Immature natural killer cell (primary cell): ENCODE results near the gene NINJ1. TPM values are rescaled to one million over a fixed set of nuclear protein-coding genes. Genes with fewer than 3 reads are reported as not detected.
"Not testable (repeated sequence)": the region's sequence is repeated elsewhere in the genome, so short reads cannot be mapped to it uniquely, and the experiment has no call there.

Experiments
- DNase-seq, 3 donors: peaks; one replicate each; pipeline ENCODE4 v3.0.0; 2022; ENCODE audit warnings: mixed read lengths in 1 of 3
- H3K27ac Mint-ChIP-seq, 6 donors: one replicate each; pipeline ENCODE4 v1.8.0; 2020; ENCODE audit warnings: mixed read lengths in 6 of 6, mild to moderate bottlenecking in 5 of 6, inconsistent platforms in 4 of 6, moderate library complexity in 3 of 6
- H3K27me3 Mint-ChIP-seq, 3 donors: one replicate each; pipeline ENCODE4 v1.8.0; 2020 to 2021; ENCODE audit warnings: low read depth in 3 of 3, mild to moderate bottlenecking in 3 of 3, mixed read lengths in 3 of 3, moderate library complexity in 3 of 3, inconsistent platforms in 1 of 3
- H3K36me3 Mint-ChIP-seq, 3 donors: one replicate each; pipeline ENCODE4 v1.8.0; 2020; ENCODE audit warnings: mixed read lengths in 3 of 3, inconsistent platforms in 2 of 3, mild to moderate bottlenecking in 2 of 3
- H3K4me1 Mint-ChIP-seq, 2 donors: one replicate each; pipeline ENCODE4 v1.8.0; 2020; ENCODE audit warnings: inconsistent platforms in 2 of 2, mild to moderate bottlenecking in 2 of 2, mixed read lengths in 2 of 2, moderate library complexity in 1 of 2
- H3K4me3 Mint-ChIP-seq, 5 donors: one replicate each; pipeline ENCODE4 v1.8.0; 2020; ENCODE audit warnings: mild to moderate bottlenecking in 5 of 5, mixed read lengths in 5 of 5, inconsistent platforms in 3 of 5, moderate library complexity in 3 of 5
- H3K9me3 Mint-ChIP-seq, 6 donors: one replicate each; pipeline ENCODE4 v1.8.0; 2020; ENCODE audit warnings: mild to moderate bottlenecking in 6 of 6, mixed read lengths in 6 of 6, inconsistent platforms in 4 of 6, moderate library complexity in 3 of 6
- polyA plus RNA-seq, 3 donors: library from polyadenylated mRNA; unstranded; fragments of 300-500 nt; fragmentation: Illumina TruSeq; gene quantifications; one replicate each; pipeline ENCODE4 v1.2.3, GENCODE V29; 2021

The NINJ1 gene
- polyA plus RNA-seq, 3 donors from 2014 or later = 51.3 to 91.0 (median 54.0) TPM

DNA sequence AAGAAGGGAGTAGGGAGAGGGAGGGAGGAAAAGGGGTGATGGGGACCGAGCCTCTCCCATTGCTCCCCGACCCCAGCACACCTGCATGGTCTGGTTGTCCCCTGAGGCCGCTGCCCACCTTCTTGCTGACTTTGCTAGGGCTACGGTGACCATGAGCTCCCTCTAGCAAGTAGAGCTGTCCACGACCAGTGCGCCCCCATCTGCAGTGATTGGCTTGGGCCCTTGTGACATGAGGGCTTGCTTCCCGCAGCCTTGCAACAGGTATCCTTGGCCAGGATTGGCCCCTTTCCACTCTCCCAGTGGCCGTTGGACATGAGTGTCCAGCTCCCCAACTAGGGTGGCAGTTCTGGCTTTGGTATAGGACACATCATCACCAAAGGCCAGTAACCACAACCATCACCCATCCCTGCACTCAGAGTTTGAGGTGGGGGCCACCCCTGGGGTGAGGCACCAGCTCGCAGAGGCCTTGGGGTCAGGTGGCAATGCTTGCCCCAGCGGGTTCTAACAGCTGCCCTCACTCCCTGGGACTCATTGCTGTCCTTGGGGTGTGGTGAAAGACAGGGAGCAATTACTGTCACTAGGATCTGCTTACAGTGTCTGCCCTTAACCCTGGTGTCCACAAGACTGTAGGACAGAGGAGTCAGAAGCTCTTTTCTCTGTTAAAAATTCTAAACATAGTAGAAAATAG lies 17.2 kb upstream of the NINJ1 start:
- no peaks in the 10 kb centered on the region for H3K9me3 Mint-ChIP-seq
- no peak overlapping the region for H3K27ac Mint-ChIP-seq
- no peak overlapping the region for H3K4me3 Mint-ChIP-seq
- H3K36me3 Mint-ChIP-seq = no peaks in the 10 kb centered on the region
- DNase-seq = no peak
- H3K27me3 Mint-ChIP-seq = peaks cover 0 to 4% (median 4%) of the 10 kb centered on the region in 3 donors
- H3K4me1 Mint-ChIP-seq = no peaks in the 10 kb centered on the region

DNA sequence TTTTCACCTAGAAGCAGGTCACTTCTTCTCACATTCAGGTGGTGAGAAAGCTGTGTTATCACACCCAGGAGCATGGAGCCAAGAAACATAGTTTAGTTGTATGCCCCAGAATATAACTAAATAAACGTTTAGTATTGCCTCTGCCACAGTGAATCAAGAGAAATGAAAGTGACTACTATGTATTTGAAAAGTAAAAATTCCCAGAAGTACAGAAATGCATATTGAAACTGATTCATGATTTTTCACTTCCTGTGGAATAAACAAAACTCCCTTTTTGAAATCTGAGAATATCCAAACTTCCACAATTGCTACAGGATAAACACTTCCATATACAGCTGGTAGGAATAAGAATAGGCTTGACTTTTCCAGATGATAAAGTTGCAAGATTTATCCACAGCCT lies 15.3 kb upstream of the NINJ1 start:
- Mint-ChIP-seq H3K4me1 (peaks cover 4 to 6% of the 10 kb centered on the region in 2 donors), H3K27ac (no peak overlapping the region), H3K4me3 (no peak overlapping the region), H3K36me3 (no peaks in the 10 kb centered on the region), H3K9me3 (no peaks in the 10 kb centered on the region), H3K27me3 (peaks cover under 1 to 4% (median 3%) of the 10 kb centered on the region in 3 donors)
- DNase-seq = no peak

DNA sequence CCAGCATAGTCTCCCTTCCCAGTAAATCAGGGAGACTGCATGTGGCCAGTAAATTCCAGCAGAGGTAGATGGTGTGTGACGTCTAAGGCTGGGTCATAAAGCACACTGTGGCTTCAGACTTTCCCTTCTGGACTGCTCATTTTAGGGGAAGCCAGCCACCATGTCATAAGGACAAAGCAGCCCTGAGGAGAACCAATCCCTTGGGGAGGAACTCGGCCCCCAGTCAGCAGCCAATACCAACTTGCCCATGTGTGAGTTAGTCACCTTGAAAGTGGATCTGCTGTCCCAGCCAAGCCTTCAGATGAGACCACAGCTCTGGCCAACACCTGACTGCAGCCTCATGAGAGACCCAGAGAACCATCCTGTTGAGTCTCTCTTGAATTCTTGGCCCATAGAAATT lies 14.7 kb upstream of the NINJ1 start:
- H3K36me3 Mint-ChIP-seq = no peaks in the 10 kb centered on the region
- H3K27ac Mint-ChIP-seq = no peak overlapping the region
- no peak for DNase-seq
- no peaks in the 10 kb centered on the region for H3K9me3 Mint-ChIP-seq
- peaks cover 10 to 12% of the 10 kb centered on the region in 2 donors for H3K4me1 Mint-ChIP-seq
- peaks cover 2 to 4% (median 3%) of the 10 kb centered on the region in 3 donors for H3K27me3 Mint-ChIP-seq
- no peak overlapping the region for H3K4me3 Mint-ChIP-seq

DNA sequence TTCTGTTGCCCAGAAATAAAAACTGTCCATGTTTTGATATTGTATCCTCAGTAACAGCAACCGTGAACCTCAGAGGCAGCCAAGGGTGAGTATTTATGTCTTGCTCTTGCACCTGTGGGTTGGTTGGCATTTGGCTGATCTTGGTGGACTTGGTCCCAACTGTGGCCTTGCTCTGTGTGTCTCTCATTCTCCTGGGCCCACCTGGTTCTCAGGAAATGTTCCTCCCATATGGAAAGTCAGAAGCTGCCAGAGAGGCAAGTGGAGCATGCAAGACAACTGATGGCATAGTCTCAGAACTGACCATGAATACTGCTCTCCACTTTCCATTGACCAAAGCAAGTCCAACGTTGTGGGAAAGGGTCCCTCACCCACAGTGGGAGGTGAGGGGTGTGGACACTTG lies 13.6 kb upstream of the NINJ1 start:
- Mint-ChIP-seq H3K27me3 (peaks cover 2 to 4% (median 3%) of the 10 kb centered on the region in 3 donors), H3K36me3 (no peaks in the 10 kb centered on the region), H3K4me3 (no peak overlapping the region), H3K9me3 (no peaks in the 10 kb centered on the region), H3K4me1 (peaks cover 16 to 19% of the 10 kb centered on the region in 2 donors), H3K27ac (no peak overlapping the region)
- no peak for DNase-seq

DNA sequence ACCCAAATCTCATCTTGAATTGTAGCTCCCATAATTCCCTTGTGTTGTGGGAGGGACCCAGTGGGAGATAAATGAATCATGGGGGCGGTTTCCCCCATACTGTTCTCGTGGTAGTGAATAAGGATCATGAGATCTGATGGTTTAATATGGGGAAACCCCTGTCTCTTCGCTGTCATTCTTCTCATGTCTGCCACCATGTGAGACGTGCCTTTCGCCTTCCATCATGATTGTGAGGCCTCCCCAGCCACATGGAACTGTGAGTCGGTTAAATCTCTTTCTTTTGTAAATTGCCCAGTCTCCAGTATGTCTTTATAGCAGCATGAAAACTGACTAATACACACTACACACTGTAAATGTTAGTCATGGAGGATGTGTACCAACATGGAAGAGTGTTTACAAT lies 12.6 kb upstream of the NINJ1 start:
- DNase-seq, H3K4me3 Mint-ChIP-seq, H3K9me3 Mint-ChIP-seq, H3K27me3 Mint-ChIP-seq, H3K36me3 Mint-ChIP-seq: not testable (repeated sequence)
- peak overlapping the region in 2 of 6 donors; percentile 5 to 65 for H3K27ac Mint-ChIP-seq
- H3K4me1 Mint-ChIP-seq = peaks cover 19% of the 10 kb centered on the region in 2 donors

DNA sequence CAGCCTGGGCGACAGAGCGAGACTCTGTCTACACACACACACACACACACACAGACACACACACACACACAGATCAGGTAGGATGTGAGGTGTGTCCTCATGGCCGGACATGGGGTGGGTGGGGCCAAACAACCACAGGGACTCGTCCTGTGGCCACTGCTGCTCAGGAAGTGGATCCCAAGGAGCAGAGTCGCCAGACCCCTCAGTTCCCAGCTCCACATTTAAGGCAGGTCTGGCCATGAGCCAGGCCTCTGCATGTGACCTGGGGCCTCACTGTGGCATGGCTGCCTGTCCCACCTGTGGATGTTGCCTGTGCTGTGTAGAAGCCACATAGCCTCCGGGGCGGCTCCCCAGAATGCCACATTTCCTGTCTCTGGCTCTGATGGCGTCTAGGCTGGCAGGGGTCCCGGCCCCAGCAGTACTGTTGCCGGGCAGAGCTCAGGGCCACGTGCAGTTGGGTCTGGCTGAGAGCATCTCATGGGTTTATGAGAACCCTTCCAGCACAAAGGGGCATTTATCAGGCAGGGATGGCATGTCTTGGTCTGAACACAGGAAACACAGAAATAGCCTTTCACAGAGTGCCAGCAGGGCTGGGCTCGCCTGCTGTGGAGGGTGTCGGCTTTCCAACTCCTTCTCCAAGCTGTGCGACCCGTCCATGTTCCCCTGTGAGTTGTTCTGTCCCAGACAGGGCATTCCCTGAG lies 9.9 kb upstream of the NINJ1 start:
- Mint-ChIP-seq H3K4me1 (peaks cover 19% of the 10 kb centered on the region in 2 donors), H3K36me3 (no peaks in the 10 kb centered on the region), H3K27me3 (peaks cover 2 to 5% (median 3%) of the 10 kb centered on the region in 3 donors), H3K27ac (peak overlapping the region; percentile 9 to 77 (median 65)), H3K9me3 (no peaks in the 10 kb centered on the region), H3K4me3 (peak overlapping the region; percentile 15 to 69 (median 54))
- DNase-seq = peak; percentile 32 to 45 (median 36)

DNA sequence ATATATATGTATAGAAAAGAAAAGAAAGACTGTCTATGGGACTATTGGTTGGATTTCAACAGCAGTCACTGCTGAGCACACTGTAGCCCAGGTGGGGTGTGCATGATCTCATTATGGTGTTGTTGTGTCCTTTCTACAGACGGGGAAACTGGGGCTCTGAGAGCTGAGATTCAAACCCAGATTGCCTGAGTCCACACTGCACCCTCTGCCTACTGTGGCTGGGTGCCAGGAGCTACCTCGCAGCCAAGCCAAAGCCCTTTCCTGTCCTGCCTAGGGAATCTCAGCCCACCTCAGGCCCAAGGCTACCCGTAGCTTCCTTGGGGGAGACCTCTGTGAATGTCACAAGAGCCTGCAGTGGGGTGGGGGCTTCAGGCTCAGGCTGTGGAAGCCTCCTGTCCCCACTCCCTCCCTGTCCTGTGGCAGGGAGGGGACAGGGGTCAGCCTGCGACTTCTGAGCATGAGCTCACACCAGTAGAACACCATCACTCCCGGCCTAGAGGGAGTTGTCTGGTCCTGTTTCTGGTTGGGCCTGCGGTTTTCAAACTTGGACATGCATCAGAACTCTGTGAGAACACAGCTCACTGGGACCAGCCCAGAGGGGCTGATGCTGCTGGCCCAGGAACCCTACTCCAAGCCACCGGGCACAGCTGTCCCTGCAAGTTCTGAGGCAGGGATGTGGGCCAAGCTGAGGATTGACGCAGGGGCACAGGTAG lies 7.9 kb upstream of the NINJ1 start:
- H3K9me3 Mint-ChIP-seq = no peaks in the 10 kb centered on the region
- peaks cover 2 to 5% (median 3%) of the 10 kb centered on the region in 3 donors for H3K27me3 Mint-ChIP-seq
- no peak for DNase-seq
- peaks cover 19% of the 10 kb centered on the region in 2 donors for H3K4me1 Mint-ChIP-seq
- H3K36me3 Mint-ChIP-seq = no peaks in the 10 kb centered on the region
- H3K4me3 Mint-ChIP-seq = no peak overlapping the region
- no peak overlapping the region for H3K27ac Mint-ChIP-seq

DNA sequence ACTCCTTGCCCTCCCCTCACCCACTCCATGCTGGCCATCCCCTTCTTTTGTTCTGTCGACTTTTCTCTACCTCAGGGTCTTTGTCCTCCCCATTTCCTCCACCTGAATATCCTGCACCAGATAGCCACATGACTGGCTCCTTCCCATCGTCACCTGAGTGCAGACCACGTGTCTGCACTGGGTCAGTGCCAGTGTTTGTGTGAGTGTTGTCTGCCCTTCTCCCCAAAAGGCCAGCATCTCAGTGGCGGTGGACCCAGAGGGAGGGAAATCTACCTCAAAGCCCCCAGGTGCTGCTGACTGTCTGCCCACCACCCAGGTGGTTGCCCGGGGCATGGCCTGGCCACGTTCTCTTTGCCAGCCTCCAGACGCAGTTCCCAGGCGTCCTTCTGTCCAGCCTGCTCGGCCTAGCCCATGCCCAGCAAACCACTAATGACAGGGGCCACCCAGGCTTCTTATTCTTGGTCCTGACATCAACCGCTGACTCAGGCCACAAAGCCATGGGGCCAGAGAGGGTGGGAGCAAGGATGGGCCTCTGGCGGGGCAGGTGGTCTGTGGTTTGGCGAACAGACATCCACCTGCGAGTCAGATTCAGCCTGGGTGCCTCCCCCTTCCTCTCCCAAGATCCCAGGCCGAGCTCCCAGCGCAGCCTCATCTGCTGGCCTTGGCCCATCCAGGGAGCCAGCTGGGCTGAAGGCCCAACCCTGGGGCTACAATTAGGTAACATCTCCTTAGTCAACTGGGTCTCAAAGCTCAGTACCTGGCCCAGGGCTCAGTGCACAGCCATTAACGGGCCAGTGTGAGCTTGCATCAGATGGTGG lies 5.5 kb upstream of the NINJ1 start:
- peaks cover 20 to 22% of the 10 kb centered on the region in 2 donors for H3K4me1 Mint-ChIP-seq
- no peak overlapping the region for H3K4me3 Mint-ChIP-seq
- no peaks in the 10 kb centered on the region for H3K9me3 Mint-ChIP-seq
- no peak for DNase-seq
- no peaks in the 10 kb centered on the region for H3K36me3 Mint-ChIP-seq
- H3K27ac Mint-ChIP-seq = no peak overlapping the region
- H3K27me3 Mint-ChIP-seq = peaks cover 5 to 7% (median 7%) of the 10 kb centered on the region in 3 donors

DNA sequence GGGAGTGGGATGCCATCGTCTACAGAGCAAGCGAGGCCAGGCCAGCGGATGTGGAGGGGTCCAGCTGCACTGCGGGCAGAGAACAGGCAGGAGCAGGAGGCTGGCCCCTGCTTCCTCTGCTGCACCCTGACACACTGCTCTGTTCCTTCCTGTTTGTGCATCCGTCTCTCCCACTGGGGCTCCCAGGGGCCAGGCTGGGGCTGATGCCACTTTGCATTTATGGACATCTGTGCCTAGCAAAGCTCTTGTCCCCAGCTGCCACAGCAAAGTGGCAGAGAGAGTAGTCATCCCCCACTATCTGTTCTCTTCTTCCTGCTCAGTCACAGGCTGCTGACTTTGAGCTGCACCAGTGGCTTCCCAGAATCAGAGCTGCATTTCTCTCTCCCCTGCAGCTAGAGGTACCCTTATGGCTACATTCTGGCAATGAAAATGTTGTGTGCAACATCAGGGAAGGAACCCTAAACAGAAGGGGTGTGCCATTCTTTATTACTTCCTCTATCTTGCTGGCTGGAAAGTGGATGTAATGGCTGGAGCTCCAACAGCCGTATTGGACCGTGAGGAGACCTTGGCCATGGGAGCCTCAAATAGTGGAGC lies 4.2 kb upstream of the NINJ1 start:
- Mint-ChIP-seq H3K27ac (peak overlapping the region in 2 of 6 donors; percentile 60 to 64), H3K4me1 (peaks cover 11 to 14% of the 10 kb centered on the region in 2 donors), H3K9me3 (no peaks in the 10 kb centered on the region), H3K4me3 (no peak overlapping the region), H3K27me3 (peaks cover 9 to 11% (median 10%) of the 10 kb centered on the region in 3 donors), H3K36me3 (no peaks in the 10 kb centered on the region)
- no peak for DNase-seq

DNA sequence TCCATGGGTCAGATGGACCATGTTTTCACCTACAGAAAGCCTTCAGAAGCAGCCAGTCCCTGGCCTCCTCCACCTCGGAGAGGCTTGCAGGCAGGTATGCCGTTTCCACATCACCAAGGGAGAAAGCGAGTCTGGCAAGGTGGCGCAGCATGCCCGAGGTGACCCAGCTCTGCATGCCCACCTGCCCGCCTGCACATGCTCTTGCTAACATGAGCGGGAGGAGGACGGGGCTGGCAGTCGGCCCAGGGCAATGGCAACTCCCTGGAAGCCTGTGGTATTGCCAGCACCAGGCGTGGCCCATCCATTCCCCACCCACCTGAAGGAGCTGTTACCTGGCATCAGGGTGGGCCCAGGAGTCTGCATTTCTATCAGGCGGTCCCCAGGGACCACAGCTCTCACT lies 3.3 kb upstream of the NINJ1 start:
- peaks cover 6 to 16% (median 14%) of the 10 kb centered on the region in 3 donors for H3K27me3 Mint-ChIP-seq
- H3K9me3 Mint-ChIP-seq = no peaks in the 10 kb centered on the region
- no peak for DNase-seq
- H3K36me3 Mint-ChIP-seq = no peaks in the 10 kb centered on the region
- peaks cover 17 to 18% of the 10 kb centered on the region in 2 donors for H3K4me1 Mint-ChIP-seq
- no peak overlapping the region for H3K27ac Mint-ChIP-seq
- H3K4me3 Mint-ChIP-seq = no peak overlapping the region

DNA sequence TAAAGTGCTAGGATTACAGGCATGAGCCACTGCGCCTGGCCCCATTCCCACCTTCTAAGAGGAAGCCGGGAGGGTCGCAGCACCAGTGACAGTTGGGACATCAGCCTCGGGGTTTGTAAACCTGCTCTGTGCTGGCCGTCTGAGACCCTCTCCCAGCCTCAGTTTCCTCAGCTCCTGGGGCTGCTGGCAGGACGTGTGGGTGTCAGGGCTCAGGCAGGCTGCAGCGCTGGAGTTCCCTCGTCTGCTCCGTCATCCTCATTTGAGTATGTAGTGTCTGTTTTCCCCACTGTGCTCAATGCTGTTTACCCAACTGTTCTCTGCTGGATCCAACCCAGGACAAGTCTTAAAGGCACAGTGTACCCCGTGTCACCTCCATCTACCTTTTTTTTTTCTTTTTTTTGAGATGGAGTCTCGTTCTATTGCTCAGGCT lies 2.0 kb upstream of the NINJ1 start:
- peaks cover 28% of the 10 kb centered on the region in 2 donors for H3K4me1 Mint-ChIP-seq
- H3K27me3 Mint-ChIP-seq = peaks cover 7 to 15% (median 14%) of the 10 kb centered on the region in 3 donors
- H3K36me3 Mint-ChIP-seq = no peaks in the 10 kb centered on the region
- no peaks in the 10 kb centered on the region for H3K9me3 Mint-ChIP-seq
- DNase-seq = no peak
- H3K27ac Mint-ChIP-seq = peak overlapping the region in 2 of 6 donors; percentile 45 to 94
- H3K4me3 Mint-ChIP-seq = peak overlapping the region in 3 of 5 donors; percentile 5 to 32 (median 24)

DNA sequence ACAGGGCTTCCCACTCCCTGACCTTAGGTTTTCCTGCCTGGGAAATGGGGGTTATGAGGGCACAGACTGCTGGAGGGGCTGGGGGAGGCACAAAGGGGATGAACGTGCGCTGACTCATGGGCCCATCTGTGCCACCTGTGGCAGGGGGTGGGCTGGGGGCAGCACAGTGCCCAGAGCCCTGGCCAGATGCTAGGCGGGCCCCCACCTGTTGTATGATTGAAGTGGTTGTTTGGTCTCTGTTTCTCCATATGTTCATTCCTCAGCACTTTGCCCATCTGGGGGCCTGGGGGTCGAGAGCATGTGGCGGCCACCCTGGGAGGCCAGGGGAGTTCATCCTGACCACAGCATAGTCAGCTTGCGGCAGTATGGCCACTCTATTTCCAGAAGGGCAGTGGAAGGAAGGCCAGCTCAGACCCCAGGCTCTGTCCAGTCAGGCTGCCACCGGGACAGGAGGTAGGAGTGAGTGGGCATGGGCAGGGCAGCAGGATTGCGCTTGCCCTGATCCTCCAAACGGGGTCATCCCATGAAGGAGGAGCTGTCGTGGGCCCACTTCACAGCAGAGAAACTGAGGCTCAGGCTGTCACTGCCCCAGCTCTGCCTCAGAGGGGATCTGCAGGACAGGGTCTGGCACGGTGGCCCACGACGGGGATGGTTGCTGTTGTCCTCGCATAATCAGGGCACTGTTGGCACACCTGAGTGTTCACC lies 841 bp upstream of the NINJ1 start:
- Mint-ChIP-seq H3K9me3 (no peaks in the 10 kb centered on the region), H3K36me3 (no peaks in the 10 kb centered on the region), H3K27me3 (peaks cover 7 to 14% (median 13%) of the 10 kb centered on the region in 3 donors), H3K27ac (peak overlapping the region; percentile 70 to 94 (median 92)), H3K4me3 (peak overlapping the region; percentile 86 to 89 (median 87)), H3K4me1 (peaks cover 28 to 30% of the 10 kb centered on the region in 2 donors)
- DNase-seq = no peak
